GM21619 (cell line): Measurements from ENCODE around the gene XPO6.

Experiments
- ATAC-seq: cut with Tn5 transposase; IDR thresholded peaks from one replicate; pipeline ENCODE4 v1.9.1; 2021; ENCODE audit not compliant: unreplicated experiment

The XPO6 gene

DNA sequence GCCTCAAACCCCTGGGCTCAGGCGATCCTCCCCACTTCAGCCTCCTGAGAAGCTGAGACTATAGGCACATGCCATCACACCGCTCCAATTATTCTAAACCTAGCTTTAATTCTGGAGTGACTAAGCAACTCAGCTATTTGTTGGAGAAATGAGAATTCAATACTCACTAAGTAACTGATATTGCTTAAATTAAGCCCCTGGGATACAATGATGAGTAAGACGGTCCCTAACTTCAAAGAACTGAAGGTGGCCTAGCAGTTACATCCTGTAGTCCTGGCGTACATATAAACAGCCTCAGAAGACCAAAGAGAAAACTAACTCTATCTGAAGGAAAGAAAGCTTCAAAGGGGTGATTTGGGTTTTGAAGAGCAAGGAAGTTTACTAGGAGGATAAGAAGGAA is 25.0 kb downstream of the XPO6 start:
- no peak for ATAC-seq

DNA sequence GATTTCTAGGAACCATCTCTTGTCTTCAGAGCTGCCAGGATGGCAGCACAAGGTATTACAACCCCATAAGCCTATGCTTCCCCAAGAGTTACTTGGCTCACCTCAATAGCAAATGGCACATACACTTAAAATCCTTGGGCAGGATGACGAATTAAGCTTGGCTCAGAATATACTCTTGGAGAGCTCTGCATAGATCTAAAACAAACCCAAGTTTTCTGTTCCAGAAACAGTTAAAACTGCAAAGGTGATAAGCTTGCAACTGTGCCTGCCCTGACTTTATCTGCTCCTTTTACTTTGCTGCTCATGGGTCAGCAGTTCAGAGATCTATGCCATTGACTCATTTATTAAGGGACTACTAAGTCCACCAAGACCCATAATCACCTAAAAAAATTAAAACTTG is 26.1 kb downstream of the XPO6 start:
- no peak for ATAC-seq

DNA sequence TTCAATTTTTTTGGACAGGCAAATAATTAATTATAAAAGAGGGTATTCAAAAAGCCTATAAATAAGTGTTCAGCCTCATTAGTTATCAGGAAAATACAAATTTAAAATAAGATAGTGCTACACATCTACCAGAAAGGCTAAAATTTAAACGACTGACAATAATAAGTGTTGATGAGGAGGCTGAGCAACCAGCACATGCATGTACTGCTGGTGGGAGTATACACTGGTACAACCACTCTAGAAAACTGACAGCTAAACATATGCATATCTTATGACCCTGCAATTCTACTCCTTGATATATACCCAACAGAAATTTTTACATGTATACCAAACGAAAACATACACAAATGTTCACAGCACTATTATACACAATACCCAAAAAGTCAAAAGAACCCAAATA is 27.1 kb downstream of the XPO6 start:
- no peak for ATAC-seq

DNA sequence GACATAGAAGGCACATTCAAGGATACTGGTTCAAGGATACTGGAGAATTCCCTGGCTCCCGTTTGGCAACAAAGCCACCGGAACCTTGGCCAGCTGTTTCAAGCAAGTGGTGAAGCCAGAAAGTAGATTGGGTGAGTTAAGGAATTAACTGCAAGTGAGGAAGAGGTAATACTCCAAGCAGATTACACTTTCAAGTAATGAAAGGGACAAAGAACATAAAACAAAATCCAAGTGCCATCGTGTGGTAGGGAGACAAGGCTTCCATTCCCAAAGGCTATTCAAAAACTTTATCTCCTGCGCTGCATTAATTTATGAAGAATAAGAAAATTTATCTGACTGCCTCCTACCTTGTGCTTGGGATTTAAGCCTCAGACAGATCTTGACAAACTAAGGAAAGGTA is 27.8 kb downstream of the XPO6 start:
- ATAC-seq, result no peak

DNA sequence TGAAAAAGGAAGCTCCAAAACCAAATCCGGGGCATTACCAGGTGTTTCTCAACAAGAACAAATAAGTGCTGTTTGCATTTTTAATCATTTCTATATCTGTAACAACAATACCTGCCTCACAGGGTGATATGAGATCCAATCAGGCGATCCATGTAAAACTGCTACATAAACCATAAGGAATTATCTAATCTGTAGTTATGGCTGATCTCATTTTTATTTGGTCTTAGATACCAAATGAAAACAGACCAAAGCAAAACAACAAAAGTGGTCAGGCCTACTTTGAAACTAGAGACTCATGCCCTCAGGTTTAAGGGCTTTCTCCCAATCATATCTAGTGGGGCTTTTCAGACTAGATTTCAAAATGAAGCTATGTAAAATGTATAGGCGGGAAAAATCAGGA is 28.3 kb downstream of the XPO6 start:
- no peak for ATAC-seq

DNA sequence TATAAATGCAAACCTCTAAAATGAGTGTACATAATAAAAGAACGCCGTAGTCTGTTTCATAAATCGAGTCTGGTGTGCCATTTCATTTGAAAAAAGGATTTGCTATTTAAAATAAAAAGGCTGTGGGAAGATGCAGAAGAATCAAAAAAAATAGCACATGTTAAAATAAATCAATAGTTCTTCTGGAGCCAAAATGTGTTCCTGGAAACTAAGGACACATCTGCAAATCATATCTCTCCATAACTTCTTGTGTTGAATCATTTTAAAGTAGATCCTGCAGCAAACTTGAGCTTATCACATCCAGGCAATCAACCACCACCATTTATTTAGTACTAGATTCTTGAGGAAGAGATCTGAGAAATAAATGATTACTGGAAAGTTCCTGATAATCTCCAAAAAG is 29.0 kb downstream of the XPO6 start:
- no peak for ATAC-seq

DNA sequence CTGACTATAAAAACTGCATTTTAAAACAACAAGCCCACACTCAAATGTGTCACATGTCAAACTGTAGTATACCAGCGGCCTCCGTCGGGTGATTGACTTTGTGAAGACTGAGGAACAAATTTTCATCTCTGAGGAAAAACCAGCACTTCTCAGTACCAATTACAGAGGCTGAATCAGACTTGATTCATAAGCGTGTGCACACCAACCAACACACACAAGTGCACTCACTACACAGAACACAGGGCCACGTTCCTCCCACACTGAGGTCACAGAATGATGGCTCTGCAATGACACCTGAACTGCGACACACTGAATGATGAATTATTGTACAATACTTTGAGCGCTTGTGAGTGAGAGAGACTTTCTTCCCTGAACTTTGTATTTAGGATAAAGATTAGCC is 29.6 kb downstream of the XPO6 start:
- no peak for ATAC-seq

DNA sequence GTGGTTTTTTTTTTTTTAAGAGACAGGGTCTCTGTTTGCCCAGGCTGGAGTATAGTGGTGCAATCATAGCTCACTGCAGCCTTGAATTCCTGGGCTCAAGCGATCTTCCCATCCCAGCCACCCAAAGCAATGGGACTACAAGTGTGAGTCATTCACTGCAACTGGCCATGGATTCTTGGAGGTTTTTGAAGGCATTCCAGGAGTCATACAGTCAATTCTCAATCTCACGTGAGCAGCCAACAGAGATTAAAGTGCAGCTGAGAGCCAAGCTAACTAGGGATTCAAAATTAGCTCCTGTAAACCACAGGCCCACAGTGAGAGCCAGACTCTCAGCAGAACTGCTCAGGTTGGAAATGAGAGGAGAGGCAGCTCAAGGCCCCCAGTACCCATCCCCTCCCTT is 30.2 kb downstream of the XPO6 start:
- ATAC-seq, result no peak

DNA sequence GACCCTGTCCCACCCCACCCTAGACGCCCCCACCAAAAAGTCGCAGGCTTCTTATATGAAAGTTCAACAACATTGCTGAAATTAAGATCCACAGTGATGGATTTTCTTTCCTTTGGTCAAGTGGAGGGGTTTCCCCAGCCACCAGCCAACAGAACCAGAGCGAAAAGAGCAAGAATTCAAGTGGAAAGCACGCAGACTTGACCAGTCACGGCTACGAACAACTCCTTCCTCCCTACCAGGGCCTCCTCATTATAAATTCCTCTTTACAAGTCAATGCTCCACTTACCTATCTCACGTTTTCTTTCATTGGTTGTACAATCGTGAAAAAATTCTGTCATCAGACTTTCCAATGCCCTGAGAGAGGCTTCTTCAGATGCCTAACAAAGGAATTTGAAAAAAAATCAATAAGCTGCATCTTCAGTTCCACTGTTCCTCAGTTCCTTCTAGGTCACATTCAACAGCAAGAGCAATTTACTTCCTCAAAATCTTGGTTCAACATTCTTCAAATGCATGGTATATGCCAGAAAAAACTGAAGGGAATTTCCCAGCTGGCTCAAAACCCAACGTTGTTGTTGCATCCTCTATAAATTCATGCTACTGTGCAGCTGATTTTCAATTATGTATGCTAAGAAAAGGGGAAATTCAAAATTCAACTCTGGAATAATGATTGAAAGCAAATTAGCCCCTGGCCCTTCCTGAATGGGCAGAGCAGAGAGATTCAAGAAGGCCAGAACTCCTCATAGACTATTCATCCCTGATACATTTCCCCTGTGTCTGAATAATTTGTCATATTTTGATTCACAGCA is 30.9 kb downstream of the XPO6 start:
- ATAC-seq, result no peak

DNA sequence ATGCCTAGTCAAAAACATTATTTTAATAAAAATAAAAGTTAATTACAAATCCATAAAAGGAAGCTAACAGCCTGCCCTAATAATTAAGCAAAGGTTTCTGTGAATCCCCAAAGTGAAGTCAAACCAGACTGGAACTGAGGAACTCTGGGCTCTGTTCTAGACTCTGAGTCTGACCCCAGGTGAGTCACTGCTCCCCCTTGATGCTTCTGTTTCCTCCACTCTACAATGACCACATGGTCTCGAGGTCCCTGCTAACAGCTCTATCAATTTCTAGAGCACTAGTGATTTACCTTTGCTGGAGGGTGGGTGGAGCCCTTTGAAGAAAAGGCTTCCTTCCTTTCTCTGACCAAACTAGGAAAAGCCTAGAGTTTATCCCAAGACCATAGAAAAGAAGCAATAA is 32.4 kb downstream of the XPO6 start:
- ATAC-seq, result no peak

DNA sequence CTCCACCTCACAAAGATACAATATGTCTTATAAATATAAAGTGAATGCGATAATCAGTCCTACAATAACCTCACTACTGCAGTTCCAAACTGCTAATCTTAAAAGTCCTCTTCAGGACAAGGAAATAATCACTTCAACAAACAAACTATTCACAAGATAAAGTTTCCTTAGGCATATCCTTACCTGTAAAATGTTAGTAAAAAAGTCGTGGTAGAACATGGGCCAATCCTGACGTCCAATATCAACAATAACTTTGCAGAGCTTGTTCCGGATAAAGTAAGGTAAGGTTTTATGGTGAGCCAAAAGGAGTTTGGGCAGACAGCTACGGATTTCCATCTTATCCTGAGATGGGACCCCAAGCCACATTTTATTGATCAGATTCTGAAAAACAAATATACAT is 36.0 kb downstream of the XPO6 start:
- ATAC-seq, result no peak

DNA sequence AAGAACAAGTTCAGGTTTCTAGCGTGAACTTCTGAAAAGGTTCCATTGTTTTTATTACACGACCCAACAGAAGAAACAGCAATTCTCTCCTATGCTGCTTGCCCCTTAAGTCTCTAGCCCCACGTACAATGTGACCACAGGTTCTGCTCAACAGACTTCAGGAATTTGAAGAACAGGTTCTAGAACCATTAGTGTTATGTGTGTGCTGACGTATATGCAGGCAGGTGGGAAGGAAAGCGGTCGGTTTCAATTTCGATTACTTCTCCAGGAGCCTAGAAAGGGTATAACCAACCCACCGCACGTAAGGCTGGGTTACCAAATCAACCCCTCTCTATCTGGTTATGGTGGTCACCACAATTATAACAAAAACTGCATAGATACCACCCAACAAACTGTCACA is 39.4 kb downstream of the XPO6 start:
- ATAC-seq, result no peak

DNA sequence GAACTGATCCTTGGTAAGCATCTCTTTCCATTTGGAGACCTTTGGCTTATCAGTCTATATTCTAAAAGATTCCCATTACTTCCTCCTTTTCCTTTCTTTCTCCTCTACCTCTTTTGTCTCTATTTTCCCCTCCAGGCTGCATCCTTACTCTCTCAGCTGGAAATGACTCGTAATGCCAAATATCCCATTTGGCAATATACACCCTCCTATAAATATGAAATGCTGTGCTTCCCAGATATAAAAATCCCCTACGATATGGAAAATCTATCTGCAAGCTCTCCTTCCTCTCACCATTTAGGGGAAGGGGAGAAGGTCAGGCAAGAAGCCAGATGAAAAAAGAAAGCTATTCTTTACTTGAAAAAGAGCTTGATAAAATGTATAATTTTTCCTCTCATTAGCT is 39.9 kb downstream of the XPO6 start:
- ATAC-seq, result no peak

DNA sequence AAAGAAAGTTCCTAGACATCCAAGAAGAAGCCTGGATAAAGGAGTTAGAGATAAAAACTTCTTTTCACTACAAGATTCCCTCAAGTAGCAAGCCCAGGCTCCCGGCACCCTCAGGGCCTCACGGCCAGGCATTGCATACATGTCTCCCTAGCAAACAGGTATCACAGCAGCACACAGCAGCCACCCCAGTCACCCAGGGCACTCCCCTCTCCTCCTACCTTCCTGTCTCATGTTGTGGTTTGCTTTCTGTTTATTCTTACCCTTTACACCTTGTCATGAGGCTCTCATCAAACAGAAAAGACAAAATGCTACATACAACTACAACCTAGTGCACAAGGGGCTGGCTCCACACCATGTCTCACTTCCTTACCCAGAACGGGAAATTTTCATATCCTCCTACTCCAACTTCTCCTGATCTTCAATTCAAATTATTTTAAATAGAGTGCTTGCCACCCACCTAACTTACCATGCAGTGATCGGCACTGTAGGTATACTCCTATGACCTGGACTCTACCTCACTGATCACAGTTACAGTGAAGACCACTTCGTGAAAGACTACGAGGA is 42.7 kb downstream of the XPO6 start:
- no peak for ATAC-seq

DNA sequence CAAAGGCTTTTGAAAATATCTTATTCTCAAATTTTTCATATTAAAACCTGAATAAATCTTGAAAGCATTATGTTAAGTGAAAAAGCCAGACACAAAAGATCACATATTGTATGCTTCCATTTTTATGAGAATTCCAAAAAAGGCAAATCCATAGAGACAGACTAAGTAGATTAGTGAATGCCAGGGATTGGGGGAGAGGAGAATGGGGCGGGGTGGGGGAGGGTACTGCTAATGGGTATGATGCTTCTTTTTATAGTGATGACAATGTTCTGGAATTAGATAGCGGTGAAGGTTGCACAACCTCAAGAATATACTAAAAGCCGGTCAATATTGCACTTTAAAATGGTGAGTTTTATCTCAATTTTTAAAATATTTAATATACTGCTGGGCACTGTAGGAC is 44.0 kb downstream of the XPO6 start:
- ATAC-seq, result no peak

DNA sequence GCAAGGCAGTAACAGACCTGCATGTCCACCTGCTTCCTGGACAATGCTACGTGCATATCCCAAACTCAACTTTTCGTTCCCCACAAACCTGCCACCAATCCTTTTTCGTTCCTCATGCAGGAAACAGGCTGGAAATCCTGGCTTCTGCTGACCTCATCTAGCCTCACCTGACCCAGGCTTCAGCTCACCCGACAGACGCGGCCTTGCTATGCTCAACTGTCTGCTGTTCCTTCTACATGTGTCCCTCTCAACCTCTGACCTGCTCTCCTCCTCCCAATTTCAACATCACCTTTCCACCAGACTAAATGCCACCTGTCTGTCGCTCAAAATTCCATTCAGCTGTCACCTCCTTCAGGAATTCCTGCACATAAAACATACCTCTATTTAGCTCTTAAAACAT is 44.5 kb downstream of the XPO6 start:
- no peak for ATAC-seq

DNA sequence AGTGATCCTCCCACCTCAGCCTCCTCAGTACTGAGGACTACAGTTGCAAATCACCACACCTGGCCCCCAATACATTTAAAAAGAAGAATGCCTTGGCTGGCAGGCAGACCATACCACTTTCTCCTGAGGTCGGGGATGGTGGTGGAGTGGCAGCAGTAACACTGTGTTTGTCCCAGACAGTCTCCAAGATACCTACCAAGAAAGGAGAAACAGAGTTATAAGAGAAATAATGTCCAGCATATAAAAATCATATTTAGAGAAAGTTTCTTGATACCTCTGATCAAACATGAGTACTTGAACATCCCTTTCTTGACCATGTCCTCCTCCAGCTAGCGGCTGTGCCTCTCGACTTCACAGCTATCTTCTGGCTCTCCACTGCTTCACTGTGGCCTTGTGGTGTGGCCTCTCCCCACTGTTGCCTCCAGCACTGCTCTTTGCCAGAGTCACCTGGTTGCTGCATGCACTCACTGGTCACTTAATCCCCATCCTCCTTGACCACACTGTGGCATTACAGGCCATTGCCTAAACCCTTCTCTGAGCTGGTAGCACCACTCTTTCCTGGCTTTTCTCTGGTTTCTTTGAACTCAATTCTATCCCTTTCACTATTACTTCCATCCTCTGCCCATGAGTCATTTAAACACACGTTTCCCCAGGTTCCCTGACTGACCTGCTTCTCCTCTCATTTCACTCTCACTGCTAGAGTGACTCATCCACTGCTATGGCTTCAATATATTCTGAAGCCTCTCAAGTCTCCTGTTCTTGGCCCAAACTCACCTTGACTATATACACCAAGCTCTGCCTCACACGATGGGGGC is 45.2 kb downstream of the XPO6 start:
- ATAC-seq, result no peak

DNA sequence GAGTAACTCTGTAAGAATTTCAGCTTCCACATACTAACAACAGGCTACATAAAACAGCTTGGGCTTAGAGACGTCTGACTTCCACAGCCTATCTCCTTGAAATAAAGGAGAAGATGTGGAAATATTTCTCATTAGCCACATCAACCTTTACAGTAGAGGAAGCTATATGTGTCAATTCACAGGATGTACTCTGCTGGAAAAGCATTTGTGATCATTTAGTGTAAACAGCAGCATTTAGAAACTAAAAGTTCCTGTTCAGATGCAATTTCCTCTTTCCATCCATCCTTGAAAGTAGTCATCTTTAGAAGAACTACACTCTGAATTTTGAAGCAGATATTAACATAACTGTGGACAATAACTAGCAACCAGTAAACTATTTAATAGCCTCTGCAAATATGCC is 46.2 kb downstream of the XPO6 start:
- no peak for ATAC-seq

DNA sequence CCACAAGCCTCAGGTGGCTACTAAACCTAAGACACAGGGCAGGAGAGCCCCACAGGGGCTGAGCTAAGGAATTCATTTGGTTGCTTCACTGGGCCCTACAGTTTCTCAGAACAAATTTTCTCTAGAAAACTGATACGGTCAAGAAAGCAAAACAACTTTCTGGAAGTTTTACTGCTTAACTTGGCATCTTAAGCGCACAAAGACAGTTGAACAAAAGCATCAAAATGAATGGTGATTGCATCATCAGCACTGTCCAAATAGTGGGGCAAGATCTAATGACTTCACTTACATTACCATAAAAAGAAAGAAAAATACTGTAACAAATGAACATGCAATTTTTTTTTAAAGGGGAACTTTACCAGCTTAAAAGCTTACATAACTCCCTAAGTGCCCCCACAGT is 47.6 kb downstream of the XPO6 start:
- no peak for ATAC-seq

DNA sequence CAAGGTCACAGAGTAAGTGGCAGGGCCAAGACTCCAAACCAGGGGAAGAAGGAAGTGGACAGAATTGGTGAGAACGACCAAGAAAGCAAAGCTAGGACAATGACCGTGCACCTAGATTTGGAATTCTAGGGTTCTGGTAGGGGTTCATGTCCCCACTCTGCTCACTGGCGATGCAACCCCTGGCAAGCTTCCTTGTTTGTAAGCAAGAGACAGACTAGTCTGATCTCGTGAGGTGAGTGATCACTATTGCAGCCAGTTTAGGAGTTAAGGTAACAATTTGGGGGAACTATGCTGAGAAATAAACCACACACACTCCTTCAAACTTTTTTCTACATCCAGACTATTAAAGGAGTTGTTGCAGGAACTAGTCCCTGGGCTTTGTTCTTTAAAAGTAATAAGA is 48.1 kb downstream of the XPO6 start:
- no peak for ATAC-seq

DNA sequence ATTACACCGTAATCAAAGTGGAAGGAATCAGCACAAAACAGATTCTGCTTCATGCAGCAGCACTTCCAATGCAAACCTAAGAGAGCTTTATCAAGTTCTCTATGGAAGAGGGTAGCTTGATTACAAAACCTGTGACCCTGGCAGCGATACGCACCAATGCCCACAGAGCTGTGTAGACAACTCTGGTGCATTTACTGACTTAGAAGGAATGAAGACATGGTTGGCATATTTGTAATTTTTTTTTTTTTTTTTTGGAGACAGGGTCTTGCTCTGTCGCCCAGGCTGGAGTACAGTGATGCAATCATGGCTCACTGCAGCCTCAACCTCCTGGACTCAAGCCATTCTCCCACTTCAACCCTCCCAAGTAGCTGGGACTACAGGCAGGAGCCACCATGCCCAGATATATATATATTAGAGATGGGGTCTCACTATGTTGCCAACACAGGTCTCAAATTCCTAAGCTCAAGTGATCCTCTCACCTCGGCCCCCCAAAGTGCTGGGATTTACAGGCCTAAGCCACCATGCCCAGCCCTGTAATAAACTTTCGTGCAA is 49.4 kb downstream of the XPO6 start:
- ATAC-seq, result no peak

DNA sequence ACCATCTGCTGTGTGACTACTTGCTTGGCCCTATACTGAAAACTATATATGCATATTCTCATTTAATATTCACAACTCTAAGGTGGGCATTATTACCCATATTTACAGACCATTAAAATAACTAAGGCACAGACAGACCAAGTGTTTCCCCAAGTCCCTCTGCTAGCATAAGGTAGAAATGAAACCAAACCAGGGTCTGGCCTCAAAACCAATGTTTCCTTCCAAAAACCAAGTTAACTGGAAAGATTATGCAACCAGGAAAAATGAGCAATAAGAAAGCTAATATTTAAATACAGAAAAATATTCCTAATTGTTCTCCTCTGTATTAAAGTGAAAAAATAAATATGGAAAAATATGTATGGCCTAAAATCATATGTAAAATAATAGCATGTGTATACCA is 50.1 kb downstream of the XPO6 start:
- no peak for ATAC-seq
